ENCODE measurements around the gene MARCHF10. TPM values are rescaled to one million over a fixed set of nuclear protein-coding genes. Genes with fewer than 3 reads are reported as not detected.

MARCHF10 gene
- total and polyA plus RNA-seq, 2 of the 13 experiments (the other 11 are each of a cell fraction or from before 2014, with no cell fraction given) = not detected

- TF ChIP-seq TCF7 (IDR thresholded peaks at IDR 0.05; ENCODE audit: low read depth) (no peak), LBX2 (CRISPR knock-in tag; IDR thresholded peaks at IDR 0.05; ENCODE audit: borderline replicate concordance) (no peak), KDM5A (IDR thresholded peaks at IDR 0.05; ENCODE audit: borderline replicate concordance, low read length) (no peak), NR2F6 (IDR thresholded peaks at IDR 0.05) (no peak), NR2F6 (CRISPR knock-in tag; IDR thresholded peaks at IDR 0.05) (no peak)
Measured at GRCh38 chr17:62757500-62757951, 50.6 kb downstream of the MARCHF10 start (continued).

GRCh38 chr17:62756198-62756597, 51.9 kb downstream of the MARCHF10 start:
- Histone ChIP-seq H3K27me3 (ENCODE audit: control insufficient read depth in 1 of 2, insufficient read depth in 2 of 2, low read length in 2 of 2) (peaks cover 3 to 58% of the 10 kb centered on the region in 2 experiments; a peak in 4 of 5 replicates), H3K9ac (ENCODE audit: insufficient read depth, low read depth, low read length) (no peak overlapping the region), H4K20me1 (ENCODE audit: insufficient read depth, low read length) (no peaks in the 10 kb centered on the region), H3K4me3 (replicated peaks in 1 of 3; ENCODE audit: insufficient read depth in 1 of 3, low read depth in 2 of 3, low read length in 3 of 3) (no peak overlapping the region), H3K79me2 (ENCODE audit: insufficient read depth, low read length) (no peaks in the 10 kb centered on the region), H3K4me1 (ENCODE audit: insufficient read depth, low read length) (no peaks in the 10 kb centered on the region), H3K27ac (ENCODE audit: extremely low read length, insufficient read depth, low read length) (no peak overlapping the region), H3K9me3 (ENCODE audit: low read length) (no peaks in the 10 kb centered on the region), H3K4me2 (ENCODE audit: low read depth, low read length) (no peak overlapping the region), H2AFZ (ENCODE audit: low read length) (no peak overlapping the region), H3K36me3 (replicated peaks in 1 of 2; ENCODE audit: control insufficient read depth in 1 of 2, insufficient read depth in 2 of 2, low read length in 2 of 2) (no peaks in the 10 kb centered on the region)
- CTCF ChIA-PET (ENCODE audit: low intra/inter-chr PET ratio, low total read pairs) = no interaction called here
- intact Hi-C loops (cut with micrococcal nuclease; ENCODE audit: unreplicated experiment) (no loop called here), in situ Hi-C loops (cut with HindIII; ENCODE audit: extremely low pct_ligation_motif_present, low pct_unique_long_range_greater_than_20kb) (no loop called here)
- ATAC-seq (no peak), FAIRE-seq (no peak), DNase-seq (ENCODE audit: low spot score) (no peak)
- BruUV-seq (replicated peaks) = no TSS peak
- TF ChIP-seq ZNF567 (CRISPR knock-in tag; IDR thresholded peaks at IDR 0.05; ENCODE audit: borderline replicate concordance) (no peak), NKX3-1 (CRISPR knock-in tag; IDR thresholded peaks at IDR 0.05) (no peak), GLMP (CRISPR knock-in tag; IDR thresholded peaks at IDR 0.05; ENCODE audit: borderline replicate concordance) (no peak), TP53 (CRISPR knock-in tag; conservative IDR thresholded peaks at IDR 0.05) (no peak)
- WGBS (ENCODE audit: low lambda C conversion rate) = 60% methylated on average over 4 of the region's 4 CpGs
- POLR2A ChIA-PET = no interaction called here
